ENCODE measurements around the gene MN1.
A peak's percentile ranks its signal among the peaks of the same experiment; 100 is the strongest.

MN1 gene

GRCh38 chr22:27839057-27839660 lies 37.6 kb upstream of the MN1 start:
- peak; percentile 81 for DNase-seq (ENCODE audit: low read depth)
- TF ChIP-seq, protein P1, sequence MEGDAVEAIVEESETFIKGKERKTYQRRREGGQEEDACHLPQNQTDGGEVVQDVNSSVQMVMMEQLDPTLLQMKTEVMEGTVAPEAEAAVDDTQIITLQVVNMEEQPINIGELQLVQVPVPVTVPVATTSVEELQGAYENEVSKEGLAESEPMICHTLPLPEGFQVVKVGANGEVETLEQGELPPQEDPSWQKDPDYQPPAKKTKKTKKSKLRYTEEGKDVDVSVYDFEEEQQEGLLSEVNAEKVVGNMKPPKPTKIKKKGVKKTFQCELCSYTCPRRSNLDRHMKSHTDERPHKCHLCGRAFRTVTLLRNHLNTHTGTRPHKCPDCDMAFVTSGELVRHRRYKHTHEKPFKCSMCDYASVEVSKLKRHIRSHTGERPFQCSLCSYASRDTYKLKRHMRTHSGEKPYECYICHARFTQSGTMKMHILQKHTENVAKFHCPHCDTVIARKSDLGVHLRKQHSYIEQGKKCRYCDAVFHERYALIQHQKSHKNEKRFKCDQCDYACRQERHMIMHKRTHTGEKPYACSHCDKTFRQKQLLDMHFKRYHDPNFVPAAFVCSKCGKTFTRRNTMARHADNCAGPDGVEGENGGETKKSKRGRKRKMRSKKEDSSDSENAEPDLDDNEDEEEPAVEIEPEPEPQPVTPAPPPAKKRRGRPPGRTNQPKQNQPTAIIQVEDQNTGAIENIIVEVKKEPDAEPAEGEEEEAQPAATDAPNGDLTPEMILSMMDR (conservative IDR thresholded peaks at IDR 0.05; ENCODE audit: control insufficient read depth, insufficient read depth, low read depth, low read length): no peak
- no peak overlapping the region for H3K4me3 ChIP-seq (ENCODE audit: control insufficient read depth, low read depth, low read length)

- TF ChIP-seq, protein P1 (conservative IDR thresholded peaks at IDR 0.05; ENCODE audit: control insufficient read depth, insufficient read depth, low read depth, low read length): no peak
- DNase-seq (ENCODE audit: low read depth): peak; percentile 37
- H3K4me3 ChIP-seq (ENCODE audit: control insufficient read depth, low read depth, low read length): no peak overlapping the region
Measured at GRCh38 chr22:27836181-27836580, 34.6 kb upstream of the MN1 start.

DNA sequence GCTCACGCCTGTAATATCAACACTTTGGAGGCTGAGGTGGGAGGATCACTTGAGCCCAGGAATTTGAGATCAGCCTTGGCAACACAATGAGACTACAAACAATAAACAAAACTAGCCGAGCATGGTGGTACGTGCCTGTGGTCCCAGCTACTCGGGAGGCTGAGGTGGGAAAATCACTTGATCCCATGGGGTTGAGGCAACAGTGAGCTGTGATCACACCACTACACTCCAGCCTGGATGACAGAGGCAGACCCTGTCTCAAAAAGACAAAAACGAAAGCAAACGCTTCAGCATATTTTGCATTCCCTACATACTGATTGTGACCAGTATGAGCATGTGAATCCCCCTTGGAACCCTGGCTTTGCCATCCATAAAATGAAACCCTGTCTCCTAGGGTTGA lies 33.9 kb upstream of the MN1 start:
- TF ChIP-seq, protein P1 (conservative IDR thresholded peaks at IDR 0.05; ENCODE audit: control insufficient read depth, insufficient read depth, low read depth, low read length): no peak
- no peak for DNase-seq (ENCODE audit: low read depth)
- no peak overlapping the region for H3K4me3 ChIP-seq (ENCODE audit: control insufficient read depth, low read depth, low read length)

DNA sequence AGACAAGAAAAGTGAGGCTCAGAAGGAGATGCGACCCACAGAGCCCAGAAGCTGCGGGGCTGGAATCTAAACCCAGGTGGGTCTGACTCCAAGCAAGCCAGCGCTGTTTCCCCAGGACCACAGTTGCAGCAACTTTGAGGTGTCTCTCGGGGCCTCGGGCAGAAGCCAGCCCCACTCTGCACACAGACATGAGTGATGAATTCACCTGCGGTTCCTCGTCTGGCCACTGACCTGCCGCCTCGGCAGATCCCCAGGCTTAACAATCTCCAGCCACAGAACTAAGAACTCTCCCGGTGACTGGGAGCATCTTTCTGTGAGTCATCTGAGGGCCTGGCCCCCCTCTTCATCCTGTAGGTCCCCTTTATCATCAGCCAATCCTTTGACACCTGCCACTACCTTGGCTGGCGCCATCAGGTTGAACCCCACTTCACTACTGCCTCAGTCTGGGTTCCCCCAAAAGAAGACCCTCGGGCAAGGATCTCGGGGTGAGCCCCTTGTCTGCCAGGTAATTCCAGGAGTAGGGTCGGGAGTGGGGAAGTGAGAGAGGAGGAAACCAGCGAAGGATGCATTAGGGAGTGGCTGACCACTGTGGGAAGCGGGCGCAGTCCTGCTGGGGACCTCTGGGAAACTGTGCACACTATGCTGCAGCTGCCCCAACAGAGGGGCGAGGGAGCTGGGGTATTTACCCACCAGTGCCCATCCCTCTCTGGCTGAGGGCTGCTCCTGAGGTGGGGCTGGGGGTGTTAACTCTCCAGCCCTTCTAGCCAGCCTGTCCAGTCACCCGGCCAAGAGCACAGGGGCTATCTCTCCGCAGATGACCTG lies 33.0 kb upstream of the MN1 start:
- no peak overlapping the region for H3K4me3 ChIP-seq (ENCODE audit: control insufficient read depth, low read depth, low read length)
- TF ChIP-seq, protein P1 (conservative IDR thresholded peaks at IDR 0.05; ENCODE audit: control insufficient read depth, insufficient read depth, low read depth, low read length): no peak
- DNase-seq (ENCODE audit: low read depth): no peak

- no peak overlapping the region for H3K4me3 ChIP-seq (ENCODE audit: control insufficient read depth, low read depth, low read length)
- TF ChIP-seq, protein P1 (conservative IDR thresholded peaks at IDR 0.05; ENCODE audit: control insufficient read depth, insufficient read depth, low read depth, low read length): no peak
- DNase-seq (ENCODE audit: low read depth): no peak
Measured at GRCh38 chr22:27833803-27834202, 32.2 kb upstream of the MN1 start.

DNA sequence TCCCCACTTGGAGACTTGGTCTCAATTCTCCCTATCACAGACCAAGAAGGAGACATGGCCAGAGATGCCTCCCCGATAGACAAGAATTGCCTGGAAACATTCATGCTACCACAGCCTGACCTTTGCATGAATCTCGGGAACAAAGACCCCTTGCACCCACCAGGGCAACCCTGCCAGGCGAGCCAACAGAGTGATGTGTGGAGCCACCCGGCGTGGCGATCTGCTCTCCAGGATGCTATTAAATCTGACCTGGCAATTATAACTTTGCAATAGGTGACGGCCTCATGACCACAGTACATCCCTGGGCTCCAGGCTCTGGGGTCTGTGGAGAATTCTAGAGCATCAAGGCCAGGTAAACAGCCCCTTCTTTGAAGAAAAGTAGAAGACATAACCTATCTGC lies 31.1 kb upstream of the MN1 start:
- no peak overlapping the region for H3K4me3 ChIP-seq (ENCODE audit: control insufficient read depth, low read depth, low read length)
- TF ChIP-seq, protein P1 (conservative IDR thresholded peaks at IDR 0.05; ENCODE audit: control insufficient read depth, insufficient read depth, low read depth, low read length): no peak

More for the DNA sequence above, 31.1 kb upstream of the MN1 start:
- no peak for DNase-seq (ENCODE audit: low read depth)

Measured in fibroblast of mammary gland (primary cell).